Amygdala (tissue), 56 donors: ENCODE measurements around the gene ABHD12.

Experiments
- DNase-seq, 56 donors: peaks; one replicate each; lab custom pipeline; 2025; lab: John Stamatoyannopoulos, UW

ABHD12 gene

GRCh38 chr20:25382704-25383370 is 7.8 kb downstream of the ABHD12 start:
- DNase-seq = no peak

GRCh38 chr20:25380945-25381614 is 9.6 kb downstream of the ABHD12 start:
- no peak for DNase-seq

GRCh38 chr20:25378884-25379733 is 11.5 kb downstream of the ABHD12 start:
- DNase-seq = no peak

GRCh38 chr20:25378189-25378883 is 12.3 kb downstream of the ABHD12 start:
- no peak for DNase-seq

GRCh38 chr20:25376886-25377285 is 13.7 kb downstream of the ABHD12 start:
- no peak for DNase-seq

- DNase-seq = no peak
Observed at GRCh38 chr20:25376236-25376635, 14.4 kb downstream of the ABHD12 start.

- no peak for DNase-seq
Observed at GRCh38 chr20:25374842-25375241, 15.8 kb downstream of the ABHD12 start.

- no peak for DNase-seq
Observed at GRCh38 chr20:25372584-25373336, 17.9 kb downstream of the ABHD12 start.

GRCh38 chr20:25369971-25370370 is 20.7 kb downstream of the ABHD12 start:
- DNase-seq = no peak

GRCh38 chr20:25369529-25369928 is 21.1 kb downstream of the ABHD12 start:
- no peak for DNase-seq

- no peak for DNase-seq
Observed at GRCh38 chr20:25368976-25369375, 21.7 kb downstream of the ABHD12 start.

GRCh38 chr20:25368526-25368925 is 22.1 kb downstream of the ABHD12 start:
- no peak for DNase-seq

- DNase-seq = no peak
Observed at GRCh38 chr20:25364879-25365699, 25.5 kb downstream of the ABHD12 start.

GRCh38 chr20:25364180-25364788 is 26.4 kb downstream of the ABHD12 start:
- no peak for DNase-seq

- no peak for DNase-seq
Observed at GRCh38 chr20:25361287-25361683, 29.4 kb downstream of the ABHD12 start.

GRCh38 chr20:25360631-25361286 is 29.9 kb downstream of the ABHD12 start:
- no peak for DNase-seq

- DNase-seq = peak in 2 of 56 donors; percentile 14 to 22
Observed at GRCh38 chr20:25356271-25356933, 34.2 kb downstream of the ABHD12 start.

GRCh38 chr20:25355866-25356265 is 34.8 kb downstream of the ABHD12 start:
- no peak for DNase-seq
